NOMO-1 treated with DMSO at 0.1 percent for 48 hours (cell line): ENCODE measurements around the gene ARSG.

Experiments used
- DNase-seq: peaks from one replicate; lab custom pipeline; 2025; ENCODE audit not compliant: unreplicated experiment; lab: John Stamatoyannopoulos, UW

Gene ARSG

DNA sequence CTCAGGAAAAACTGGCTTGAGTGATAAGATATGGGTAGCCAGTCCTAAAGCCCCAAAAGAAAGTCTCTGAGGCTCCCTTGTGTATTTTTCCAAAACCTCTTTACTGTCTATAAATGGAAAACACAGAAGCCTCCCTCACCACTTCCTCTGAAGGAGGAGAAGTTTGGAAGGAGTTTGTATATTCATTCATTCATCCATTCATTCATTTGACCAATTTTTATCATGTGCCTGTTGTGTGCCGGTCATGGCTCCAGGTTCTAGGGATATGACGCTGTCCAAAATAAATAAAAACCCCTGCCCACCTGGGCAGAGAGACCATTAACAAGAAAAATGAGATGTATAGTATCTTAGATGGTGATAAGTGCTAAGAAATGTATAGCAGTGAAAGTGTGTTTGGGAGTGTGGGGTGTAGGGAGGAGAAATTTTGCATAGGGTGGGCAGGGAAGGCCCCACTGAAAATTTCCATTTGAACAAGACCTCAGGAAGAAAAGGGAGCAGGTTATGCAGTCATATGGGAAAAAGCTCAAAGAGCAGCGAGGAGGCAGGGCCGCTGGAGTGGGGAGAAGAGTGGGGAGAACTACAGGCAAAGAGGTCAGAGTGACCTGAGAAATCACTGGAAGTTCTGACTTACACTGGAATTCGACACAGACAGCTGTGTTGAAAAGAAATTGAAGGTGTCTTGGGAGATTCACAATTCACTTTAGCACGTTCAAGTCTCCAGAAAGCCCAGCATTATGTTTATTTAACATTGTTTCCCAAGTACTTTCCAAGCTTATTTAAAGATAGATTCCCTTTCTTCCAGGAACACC, 172.1 kb downstream of the ARSG start:
- DNase-seq = no peak

DNA sequence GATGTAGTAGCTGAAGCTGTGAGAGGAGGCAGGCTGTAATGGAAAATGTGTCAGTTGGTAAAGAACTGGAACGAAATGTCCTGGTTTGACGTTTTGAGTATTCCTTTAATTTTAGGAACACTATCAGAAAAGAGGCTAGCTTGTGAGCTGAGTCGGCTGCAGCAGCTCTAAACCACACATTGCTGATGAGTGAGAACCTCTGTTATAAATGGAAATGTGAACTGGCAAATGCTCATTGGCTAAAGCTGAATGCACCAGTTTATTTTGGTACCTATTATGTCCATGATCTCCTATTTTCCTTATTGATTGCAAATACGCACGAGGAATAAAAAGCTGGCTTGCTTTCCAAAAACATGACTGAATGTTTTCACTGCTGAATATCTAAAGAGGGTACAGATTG, 177.0 kb downstream of the ARSG start:
- DNase-seq = no peak

GRCh38 chr17:68468788-68469187, 177.5 kb downstream of the ARSG start:
- no peak for DNase-seq
